HG03196 (cell line): ENCODE results near the gene ENDOU.

Experiments used
- ATAC-seq: cut with Tn5 transposase; IDR thresholded peaks from one replicate; pipeline ENCODE4 v1.9.1; 2021; ENCODE audit not compliant: unreplicated experiment

ENDOU gene, protein sequence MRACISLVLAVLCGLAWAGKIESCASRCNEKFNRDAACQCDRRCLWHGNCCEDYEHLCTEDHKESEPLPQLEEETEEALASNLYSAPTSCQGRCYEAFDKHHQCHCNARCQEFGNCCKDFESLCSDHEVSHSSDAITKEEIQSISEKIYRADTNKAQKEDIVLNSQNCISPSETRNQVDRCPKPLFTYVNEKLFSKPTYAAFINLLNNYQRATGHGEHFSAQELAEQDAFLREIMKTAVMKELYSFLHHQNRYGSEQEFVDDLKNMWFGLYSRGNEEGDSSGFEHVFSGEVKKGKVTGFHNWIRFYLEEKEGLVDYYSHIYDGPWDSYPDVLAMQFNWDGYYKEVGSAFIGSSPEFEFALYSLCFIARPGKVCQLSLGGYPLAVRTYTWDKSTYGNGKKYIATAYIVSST

DNA sequence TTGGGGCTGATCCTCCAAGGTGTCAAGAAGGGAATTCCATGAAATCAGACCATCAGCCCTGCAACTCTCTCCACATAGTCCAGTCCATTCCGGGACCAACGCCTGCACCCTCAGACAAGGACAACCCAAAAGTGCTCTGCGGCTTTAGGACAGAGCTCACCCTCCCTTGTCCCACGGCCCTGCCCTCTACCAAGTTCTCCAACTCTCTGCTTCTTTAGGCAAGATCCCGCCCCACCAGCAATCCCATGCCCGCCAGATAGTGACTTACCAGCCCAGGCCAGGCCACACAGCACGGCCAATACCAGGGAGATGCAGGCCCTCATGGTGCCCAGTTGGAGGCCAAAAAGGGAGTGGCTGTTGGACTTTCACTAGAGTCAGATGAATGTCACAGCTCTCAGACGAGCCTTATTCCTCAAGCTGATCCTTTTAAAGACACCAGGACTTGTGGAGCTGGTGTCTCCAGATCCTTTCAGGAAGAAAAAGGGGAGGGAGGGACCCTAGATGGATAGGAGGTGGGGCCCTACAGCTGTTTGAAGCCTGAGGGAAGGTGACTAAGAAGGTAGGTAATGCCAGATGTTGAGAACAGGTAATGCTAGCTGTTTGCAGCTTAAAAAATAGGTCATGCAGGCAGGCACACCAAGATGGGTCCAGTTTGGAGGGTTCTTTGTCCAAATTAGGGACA lies at the start of gene ENDOU:
Gene ENDOU (minus strand): TSS at position 400 of the 682 bp plus-strand sequence. CDS start 77 bp downstream, at position 323.
- no peak for ATAC-seq

DNA sequence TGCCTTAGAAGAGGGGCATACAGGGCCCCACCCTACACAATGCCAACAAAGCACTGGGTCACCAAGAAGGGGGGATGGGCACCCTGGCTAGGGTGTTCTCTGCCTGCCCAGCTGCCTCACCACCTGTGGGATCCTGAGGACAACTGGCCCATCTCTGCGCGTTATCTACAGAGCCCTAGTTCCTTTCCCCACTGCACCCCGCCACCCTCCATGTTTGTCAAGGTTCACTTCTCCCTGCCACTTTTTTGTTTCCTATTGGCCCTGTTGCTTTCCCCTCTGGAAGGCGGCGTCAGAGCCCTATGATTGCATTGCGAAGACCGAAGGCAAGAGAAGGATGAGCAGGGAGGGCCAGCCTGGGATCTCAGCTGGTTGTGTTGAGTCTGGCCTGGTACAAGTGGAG lies 49.4 kb upstream of the ENDOU start:
- no peak for ATAC-seq

DNA sequence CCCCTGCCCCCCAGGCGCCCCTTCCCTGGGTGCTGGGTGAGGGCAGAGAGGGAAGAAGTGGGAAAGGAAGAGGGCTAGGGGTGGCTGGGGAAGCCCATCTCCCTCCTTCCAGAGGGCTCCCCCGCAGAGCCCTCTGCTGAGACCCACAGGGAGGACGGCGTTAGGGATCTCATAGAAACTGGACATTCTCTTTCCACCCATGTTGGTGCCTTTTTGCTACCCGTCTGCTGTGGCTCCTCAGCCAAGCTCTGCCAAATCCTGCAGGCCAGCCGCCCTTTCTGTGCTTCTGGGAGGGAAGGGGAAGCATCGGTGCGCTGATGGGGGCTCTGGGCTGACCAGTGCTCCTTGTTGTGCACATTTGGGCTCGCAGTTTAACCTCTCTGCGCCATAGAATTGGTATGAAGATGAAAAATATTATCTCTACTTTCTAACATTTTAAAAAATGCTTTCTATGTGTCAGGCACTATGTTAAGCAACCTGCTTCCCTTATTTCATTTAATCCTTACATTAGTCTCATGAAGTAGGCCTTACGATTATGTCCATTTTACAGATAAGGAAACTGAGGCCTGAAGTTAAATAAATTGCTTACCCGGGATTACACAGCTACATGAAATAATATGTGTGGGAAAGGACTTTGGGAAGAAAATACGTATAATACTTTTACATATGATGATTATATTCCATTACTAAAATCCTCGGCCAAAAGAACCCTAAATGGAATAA lies 48.7 kb upstream of the ENDOU start:
- no peak for ATAC-seq

DNA sequence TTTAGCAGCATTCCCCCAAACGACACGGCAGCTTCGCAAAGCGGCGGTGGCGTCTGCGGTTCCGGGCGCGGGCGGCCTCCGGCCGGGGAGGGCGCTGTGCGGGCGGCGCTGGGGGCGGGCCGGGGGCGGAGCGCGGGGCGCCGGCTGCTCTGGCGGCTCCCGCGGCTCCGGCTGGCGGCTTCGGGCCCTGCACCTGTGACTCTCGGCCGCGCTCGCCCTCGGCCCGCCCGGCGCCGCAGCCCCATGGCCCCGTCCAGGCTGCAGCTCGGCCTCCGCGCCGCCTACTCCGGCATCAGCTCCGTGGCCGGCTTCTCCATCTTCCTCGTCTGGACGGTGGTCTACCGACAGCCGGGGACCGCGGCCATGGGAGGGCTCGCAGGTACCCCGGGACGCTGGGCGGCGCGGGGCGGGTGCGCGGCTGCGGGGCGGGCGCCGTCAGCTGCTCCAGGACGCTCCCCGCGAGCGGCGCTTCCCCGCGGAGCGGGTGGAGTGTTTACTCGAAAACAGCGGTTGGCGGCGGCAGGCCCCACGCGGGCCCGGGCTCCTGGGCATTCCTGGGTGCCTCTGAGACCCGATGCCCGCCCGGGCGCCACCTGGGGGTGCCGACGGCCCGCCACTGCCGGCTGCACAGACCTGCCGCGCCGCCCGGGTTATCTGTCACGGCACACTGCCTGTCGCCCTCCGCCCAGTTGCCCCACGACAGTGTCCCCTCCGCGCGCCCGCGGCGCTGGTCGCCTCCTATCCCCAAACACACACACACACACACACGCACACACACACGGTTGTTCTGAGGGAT lies 48.0 kb upstream of the ENDOU start, which contains the start of gene SLC48A1:
Gene SLC48A1 (plus strand): TSS at position 177 of the 796 bp plus-strand sequence. CDS start 67 bp downstream, at position 244.
- ATAC-seq, result peak; percentile 77

DNA sequence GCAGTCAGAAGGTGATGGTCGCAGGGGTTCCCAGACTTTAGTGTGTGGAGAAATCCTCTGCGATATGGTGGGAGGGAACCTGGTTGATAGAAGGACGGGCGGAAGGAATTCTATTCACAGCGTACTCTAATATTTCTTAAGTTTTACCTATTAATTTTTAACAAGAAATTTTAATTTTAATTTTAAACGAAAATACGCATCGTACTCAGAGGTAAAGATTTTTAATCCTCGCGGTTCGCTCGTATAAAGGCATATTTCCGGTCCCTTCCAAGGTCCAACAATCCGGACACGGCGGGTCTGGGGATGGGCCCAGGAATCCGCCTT lies 47.4 kb upstream of the ENDOU start:
- no peak for ATAC-seq

DNA sequence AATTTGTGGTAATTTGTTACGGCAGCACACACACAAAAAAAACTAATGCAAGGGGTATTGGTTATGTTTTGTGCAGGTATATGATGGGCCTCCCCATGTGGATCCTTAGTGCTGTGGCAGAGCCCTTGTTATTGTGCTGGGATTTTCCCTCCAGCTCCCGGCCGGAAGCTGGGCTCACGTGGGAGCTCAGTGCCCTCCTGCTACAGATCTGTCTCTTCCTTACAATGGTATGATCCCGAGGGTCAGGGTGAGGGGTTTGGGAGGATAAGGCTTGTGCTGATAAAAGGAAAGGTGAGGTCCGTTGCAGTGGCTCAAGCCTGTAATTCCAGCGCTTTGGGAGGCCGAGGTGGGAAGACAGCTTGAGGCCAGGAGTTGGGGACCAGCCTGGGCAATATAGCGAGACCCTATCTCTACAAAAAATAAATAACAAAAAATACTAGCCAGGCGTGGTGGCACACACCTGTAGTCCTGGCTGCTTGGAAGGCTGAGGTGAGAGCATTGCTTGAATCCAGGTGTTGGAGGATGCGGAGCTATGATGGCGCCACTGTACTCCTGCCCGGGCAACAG lies 46.9 kb upstream of the ENDOU start:
- no peak for ATAC-seq

DNA sequence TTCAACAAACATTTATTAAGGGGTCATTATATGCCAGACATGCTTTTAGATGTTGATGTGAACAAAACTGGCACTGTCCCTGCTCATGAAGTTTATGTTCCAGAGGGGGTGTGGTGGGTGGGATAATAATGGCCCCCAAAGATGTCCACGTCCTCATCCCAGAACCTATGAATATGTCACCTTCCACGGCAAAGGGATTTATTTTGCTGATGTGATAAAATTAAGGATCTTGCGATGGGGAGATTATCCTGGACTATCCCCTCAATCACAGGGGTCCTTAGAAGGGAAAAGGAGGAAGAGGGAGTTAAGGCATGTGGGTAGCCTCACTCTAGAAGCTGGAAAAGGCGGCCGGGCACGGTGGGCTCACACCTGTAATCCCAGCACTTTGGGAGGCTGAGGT lies 46.0 kb upstream of the ENDOU start:
- ATAC-seq, result no peak

DNA sequence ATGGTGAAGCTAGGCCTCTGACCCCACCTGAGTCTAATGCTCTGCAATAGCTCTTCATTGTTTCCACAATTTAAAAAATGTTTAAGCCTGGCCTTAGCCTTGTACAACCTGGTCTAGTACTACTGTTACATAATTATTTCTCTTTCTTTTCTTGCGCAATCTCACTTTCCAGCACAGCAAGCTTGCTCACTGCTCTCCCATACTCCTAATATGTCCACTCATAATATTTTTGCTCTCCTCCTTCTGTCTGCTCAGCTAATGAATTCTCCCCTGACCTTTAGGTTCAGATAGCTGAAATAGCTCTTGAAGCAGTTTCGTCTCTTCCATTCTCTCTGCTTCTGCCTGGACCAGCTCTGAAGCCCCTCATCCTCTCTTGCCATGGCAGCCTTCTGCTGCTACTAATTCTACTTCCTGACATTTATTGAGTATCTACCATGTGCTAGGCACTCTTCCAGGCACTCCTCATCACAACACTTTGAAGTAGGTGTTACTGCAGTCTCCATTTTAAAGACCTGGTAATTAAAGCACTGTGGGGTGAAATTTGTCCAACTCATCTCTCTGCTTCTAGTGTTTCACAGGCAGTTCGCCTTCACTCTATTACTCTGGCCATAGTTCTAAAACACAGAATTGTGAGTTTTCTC lies 44.9 kb upstream of the ENDOU start:
- ATAC-seq, result no peak

DNA sequence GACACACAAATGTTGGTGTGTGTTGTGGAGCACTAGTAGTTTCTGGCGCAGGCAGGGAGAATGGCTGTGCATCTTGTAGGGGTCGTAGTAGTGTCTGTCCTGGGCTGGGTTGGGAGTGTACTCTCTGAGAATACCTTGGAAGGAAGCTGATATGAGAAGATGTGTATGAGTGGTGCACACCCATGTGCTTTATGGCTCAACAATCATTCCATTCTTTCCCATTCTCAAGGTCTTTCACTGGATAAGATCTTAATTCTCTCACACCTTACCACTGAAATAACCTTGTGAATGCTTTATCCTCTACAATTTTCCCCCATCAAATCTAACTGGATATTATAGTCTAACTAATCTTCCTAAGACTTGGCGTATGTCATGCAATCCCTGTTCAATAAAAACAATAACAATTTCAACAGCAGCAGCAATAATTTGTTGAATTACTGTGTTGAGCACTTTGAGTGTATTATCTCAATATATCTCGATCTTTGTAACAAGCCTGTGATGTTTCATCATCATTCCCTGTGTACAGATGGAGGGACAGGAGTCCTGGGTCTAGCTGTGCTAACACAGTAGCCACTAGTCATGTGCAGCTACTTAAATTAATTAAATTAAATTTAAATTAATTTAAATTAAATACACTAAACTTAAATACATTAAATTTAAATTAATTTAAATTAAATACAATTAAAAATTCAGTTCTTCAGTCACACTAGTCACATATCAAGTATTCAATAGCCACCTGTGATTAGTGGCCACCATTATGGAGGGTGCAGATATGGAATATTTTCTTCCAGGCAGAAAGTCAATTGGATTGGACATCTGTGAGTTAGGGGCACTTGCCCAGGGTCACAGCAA lies 44.2 kb upstream of the ENDOU start:
- ATAC-seq, result no peak

DNA sequence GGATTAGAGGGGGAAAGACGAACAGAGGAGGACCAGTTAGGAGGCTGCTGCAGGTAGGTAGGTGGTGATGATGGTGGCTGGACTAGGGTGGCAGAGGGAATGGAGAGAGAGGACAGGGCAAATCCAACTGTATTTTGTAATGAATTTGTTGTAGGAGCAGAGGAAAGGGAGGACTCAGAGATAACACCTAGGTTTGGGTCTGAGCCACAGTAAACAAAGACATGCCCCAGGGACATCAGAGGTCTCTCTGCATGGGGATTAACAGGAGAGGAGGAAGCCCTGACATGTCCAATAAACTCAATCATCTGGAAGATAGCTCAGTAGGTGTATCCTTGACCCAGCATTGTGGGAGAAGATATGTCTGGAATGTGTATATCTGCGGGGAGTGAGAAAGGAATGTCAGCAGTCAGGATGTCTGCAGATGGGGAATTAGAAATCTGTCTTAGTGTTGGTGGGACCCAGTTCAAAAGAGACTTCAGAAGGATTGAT lies 43.1 kb upstream of the ENDOU start:
- ATAC-seq, result no peak

DNA sequence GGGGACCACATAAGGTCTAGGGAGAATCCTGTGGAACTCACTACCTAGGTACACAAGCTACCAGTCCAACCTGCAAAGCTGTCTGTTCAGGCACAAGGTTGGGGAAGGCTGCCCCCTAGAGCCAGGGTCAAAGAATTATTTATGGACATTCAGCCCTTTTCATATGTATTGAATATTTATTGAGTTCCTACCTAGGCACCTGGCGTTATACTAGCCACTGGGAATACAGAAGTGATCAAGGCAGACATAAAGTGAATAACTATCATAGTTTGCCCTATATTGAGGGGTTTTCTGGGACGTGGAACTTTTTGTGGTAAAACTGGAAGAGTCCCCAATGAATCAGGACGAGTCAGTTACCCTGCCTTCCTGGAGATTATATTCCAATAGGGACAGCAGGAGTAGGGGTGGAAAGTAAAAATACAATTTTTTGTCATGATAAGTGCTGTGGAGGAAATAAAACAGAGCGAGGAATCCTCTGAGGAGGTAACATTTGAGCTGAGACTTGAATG lies 42.0 kb upstream of the ENDOU start:
- ATAC-seq, result no peak

DNA sequence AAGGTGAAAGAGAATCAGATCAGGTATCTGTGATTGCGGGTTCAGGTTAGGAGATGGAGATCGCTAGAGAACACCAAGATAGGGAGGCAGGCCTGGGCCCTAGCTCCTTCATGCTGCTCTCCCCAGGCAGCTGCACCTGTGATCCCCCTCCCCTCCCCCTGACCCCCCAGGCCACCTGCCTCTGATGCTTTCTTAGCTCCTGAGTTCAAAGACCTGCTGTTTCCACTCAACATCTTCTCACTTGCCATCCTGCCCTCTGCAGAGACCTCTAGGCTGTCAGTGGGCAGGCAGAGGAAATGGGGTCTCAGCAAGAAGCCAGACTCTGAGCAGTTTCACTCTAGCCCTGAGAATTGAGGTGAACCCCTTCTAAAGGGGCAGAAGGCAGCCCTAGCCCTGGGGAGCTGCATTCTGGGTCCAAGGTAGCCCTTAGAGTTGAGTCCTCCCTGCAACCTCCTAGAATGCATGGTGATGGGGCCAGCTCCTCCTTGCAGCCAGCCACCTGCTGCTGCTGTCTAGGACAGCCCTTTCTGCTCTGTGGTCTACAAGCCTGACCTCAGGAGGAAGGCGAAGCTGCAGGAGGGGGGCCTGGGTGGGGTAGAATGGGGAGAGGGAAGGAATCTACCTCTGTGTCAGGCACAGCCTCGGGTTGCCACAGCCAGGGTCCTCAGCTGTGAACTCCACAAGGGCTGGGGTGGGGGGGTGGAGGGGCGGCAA lies 41.4 kb upstream of the ENDOU start:
- no peak for ATAC-seq

DNA sequence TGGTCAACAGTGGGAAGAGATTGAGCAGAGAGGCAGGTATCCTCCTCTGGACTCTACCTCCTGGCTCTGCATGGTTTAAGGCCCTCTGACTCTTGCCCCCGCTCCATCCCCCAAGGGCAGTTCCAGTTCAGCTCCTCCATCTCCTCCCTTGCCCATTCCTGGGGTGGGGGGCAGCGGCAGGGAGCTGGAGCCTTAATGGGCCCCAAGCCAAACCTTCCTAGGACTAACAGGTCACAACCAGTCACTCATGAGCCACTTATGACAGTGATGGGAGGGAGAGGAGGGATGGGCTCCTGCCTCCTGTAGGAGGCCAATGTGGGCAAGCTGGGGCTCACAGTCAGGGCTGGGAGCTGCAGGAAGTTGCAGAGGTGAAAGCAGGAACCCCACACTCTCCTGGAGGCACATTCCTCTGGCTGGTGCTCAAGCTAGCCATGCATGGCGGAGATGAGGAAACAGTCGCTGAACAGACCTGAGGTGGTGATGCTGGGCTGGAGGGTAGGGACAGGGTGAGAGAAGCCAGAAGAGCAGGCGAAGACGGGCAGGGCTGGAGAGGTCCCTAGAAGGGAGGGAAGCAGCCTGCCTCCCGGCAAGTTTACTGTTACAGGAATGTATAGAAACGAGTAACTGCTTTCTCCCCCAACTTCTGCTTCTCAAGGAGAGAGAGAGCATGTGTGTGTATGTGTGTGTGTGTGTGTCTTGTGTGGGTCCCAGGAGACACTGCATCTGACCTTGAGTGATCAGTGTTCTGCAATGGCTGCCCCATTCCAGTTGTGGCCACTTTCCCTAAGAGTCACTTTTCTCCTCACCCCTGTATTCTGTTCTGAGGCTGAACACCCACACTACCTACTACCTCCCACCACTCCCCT lies 38.4 kb upstream of the ENDOU start:
- no peak for ATAC-seq

DNA sequence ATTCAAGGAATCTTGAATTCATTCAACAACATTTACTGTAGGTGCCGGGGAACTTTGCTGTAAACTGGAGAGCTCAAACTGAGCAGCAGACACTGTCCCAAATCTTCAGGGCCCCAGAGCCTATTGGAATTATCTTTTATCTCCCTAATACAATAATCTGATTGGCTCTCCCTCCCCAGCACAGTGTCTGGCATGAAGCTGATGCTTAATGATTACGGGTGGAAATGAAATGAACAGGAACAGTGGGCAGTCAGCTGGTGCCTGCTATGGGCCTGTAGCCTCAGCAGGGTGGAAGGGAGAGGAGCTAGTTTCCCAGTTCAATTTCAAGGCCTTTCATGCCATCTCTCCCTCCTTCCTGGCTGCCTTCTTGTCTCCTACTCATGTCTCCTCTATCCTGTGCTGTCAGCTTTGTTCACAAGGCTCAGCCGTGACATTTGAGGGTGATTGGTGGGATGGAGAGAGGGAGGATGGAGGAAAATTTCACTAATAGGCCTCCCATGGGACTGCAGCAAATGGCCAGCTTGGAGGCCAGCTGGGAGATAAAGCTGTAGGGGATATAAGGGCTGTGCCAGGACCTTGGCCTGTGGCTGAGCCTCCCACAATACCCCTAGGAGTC lies 37.7 kb upstream of the ENDOU start:
- no peak for ATAC-seq

DNA sequence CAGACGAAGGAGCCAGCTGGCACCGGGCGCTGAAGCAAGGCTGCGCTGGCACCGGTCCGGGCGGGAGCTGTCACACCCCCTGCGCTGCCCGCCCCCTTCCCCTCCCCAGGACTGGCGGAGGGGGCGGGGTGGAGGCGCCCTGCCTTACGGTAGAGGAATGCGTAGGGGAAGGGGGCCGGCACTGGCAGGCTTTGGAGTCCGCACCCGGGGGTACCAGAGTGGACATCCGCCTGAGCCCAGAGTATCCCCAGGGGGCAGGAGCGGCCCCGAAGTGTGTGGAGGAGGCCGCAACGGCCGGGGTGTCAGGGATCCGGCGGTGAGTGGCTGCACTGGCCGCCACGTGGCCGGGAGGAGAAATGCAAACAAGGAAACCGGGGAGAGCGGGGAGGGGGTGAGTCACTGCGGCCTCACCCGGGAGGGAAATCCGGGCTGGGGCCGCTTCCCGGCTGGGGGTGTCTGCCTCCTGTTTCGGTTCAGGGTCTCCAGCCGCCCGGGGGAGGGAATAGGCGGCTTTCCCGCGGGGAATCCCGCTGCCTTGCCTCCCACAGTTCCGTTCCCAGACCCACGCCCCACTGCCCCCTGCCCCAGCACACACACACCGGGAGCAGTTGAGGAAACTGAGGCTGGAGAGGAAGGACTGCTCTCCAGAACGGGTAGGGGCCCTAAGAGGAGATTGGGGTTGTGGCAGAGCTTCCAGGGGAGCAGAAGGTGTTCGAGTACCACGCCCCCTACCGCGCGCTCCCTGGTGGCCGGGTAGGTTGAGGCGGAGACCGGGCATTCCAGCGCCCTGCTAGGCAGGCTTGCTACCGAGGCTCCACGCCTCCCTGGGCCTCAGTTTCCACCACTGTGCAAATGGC lies 33.8 kb upstream of the ENDOU start, which contains the start of gene RAPGEF3:
Gene RAPGEF3 (minus strand): TSS at position 47 of the 857 bp plus-strand sequence. CDS start 324 bp downstream, outside the sequence.
- ATAC-seq, result peak; percentile 58

DNA sequence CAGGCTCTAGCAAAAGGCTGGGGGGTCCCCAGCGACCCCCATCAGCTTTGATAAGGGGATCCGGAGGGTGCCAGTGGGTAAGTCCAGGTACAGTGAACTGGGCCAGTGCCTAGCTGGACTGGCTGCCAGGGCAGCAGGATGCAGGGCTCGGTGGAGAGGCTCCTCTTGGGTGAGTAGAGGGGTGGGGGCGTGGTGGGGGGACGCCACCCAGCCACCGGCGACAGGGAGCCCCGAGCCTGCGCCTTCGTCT lies 33.2 kb upstream of the ENDOU start:
- no peak for ATAC-seq
